ENCODE data around the gene PTPRB.

The PTPRB gene

GRCh38 chr12:70555081-70555480 is 82.1 kb downstream of the PTPRB start:
- Histone ChIP-seq H3K27me3 (no peaks in the 10 kb centered on the region), H3K9me3 (no peaks in the 10 kb centered on the region), H3K36me3 (peaks cover 42% of the 10 kb centered on the region), H3K4me3 (ENCODE audit: low read depth, low read length) (no peak overlapping the region), H3K4me1 (peaks cover 4% of the 10 kb centered on the region)
- DNase-seq = no peak
- TF ChIP-seq, protein P1, sequence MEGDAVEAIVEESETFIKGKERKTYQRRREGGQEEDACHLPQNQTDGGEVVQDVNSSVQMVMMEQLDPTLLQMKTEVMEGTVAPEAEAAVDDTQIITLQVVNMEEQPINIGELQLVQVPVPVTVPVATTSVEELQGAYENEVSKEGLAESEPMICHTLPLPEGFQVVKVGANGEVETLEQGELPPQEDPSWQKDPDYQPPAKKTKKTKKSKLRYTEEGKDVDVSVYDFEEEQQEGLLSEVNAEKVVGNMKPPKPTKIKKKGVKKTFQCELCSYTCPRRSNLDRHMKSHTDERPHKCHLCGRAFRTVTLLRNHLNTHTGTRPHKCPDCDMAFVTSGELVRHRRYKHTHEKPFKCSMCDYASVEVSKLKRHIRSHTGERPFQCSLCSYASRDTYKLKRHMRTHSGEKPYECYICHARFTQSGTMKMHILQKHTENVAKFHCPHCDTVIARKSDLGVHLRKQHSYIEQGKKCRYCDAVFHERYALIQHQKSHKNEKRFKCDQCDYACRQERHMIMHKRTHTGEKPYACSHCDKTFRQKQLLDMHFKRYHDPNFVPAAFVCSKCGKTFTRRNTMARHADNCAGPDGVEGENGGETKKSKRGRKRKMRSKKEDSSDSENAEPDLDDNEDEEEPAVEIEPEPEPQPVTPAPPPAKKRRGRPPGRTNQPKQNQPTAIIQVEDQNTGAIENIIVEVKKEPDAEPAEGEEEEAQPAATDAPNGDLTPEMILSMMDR (IDR thresholded peaks at IDR 0.05; ENCODE audit: low read depth, low read length) = no peak

- no peaks in the 10 kb centered on the region for H3K9me3 ChIP-seq
- no peak overlapping the region for H3K4me3 ChIP-seq (ENCODE audit: low read depth, low read length)
- no peak for DNase-seq
- H3K4me1 ChIP-seq = peaks cover 4% of the 10 kb centered on the region
- peaks cover 29% of the 10 kb centered on the region for H3K36me3 ChIP-seq
- TF ChIP-seq, protein P1 (IDR thresholded peaks at IDR 0.05; ENCODE audit: low read depth, low read length) = no peak
- no peaks in the 10 kb centered on the region for H3K27me3 ChIP-seq
These were observed 83.8 kb downstream of the PTPRB start for GRCh38 chr12:70553391-70553859.

DNA sequence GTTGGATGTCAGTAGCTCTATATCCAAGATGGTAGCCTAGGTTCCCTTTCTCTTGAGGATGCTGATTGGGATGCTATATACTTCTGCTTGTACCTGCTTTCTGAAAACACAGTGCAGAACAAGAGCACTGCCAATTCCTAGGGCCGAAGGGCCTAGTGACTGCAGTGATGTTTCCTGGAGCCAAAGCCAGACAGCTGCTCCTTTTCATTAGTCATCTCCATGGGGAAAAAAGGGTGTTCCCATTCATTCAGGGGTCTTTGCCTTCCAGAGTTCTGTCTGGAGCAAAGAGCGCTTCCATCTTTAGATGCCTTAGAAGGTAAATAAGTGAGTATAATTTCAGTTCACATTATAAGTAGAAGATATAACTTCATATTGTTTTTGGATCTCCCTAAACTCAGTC is 85.5 kb downstream of the PTPRB start:
- Histone ChIP-seq H3K27me3 (no peaks in the 10 kb centered on the region), H3K9me3 (no peaks in the 10 kb centered on the region), H3K4me3 (ENCODE audit: low read depth, low read length) (no peak overlapping the region), H3K4me1 (peaks cover 4% of the 10 kb centered on the region), H3K36me3 (peaks cover 24% of the 10 kb centered on the region)
- no peak for DNase-seq
- TF ChIP-seq, protein P1 (IDR thresholded peaks at IDR 0.05; ENCODE audit: low read depth, low read length) = no peak

DNA sequence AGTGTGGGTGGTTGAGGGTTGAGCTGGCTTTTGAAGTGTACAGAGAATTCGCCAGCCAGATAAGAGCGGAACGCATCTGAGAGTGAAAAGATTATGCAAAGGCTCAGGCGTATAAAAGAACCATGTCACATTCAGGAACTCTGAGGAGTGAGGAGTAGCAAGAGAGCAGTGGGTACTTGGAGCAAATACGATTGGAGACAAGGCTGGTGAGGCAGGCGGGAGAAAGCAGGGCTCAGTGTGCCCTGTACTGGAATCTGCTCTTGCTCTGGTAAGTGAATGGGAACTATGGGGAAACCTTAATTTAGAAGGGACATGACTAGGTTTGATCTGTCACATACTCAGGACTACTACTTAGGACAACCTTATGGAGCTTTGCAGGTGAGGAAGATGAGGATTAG is 87.0 kb downstream of the PTPRB start:
- Histone ChIP-seq H3K4me1 (peaks cover 4% of the 10 kb centered on the region), H3K9me3 (no peaks in the 10 kb centered on the region), H3K27me3 (no peaks in the 10 kb centered on the region), H3K4me3 (ENCODE audit: low read depth, low read length) (no peak overlapping the region), H3K36me3 (peaks cover 21% of the 10 kb centered on the region)
- TF ChIP-seq, protein P1 (IDR thresholded peaks at IDR 0.05; ENCODE audit: low read depth, low read length) = no peak
- DNase-seq = no peak

- TF ChIP-seq, protein P1 (IDR thresholded peaks at IDR 0.05; ENCODE audit: low read depth, low read length) = no peak
- H3K36me3 ChIP-seq = peaks cover 21% of the 10 kb centered on the region
- DNase-seq = no peak
- no peaks in the 10 kb centered on the region for H3K9me3 ChIP-seq
- H3K27me3 ChIP-seq = no peaks in the 10 kb centered on the region
- peaks cover 4% of the 10 kb centered on the region for H3K4me1 ChIP-seq
- no peak overlapping the region for H3K4me3 ChIP-seq (ENCODE audit: low read depth, low read length)
These were observed 87.7 kb downstream of the PTPRB start for GRCh38 chr12:70549340-70550179.

- Histone ChIP-seq H3K9me3 (no peaks in the 10 kb centered on the region), H3K27me3 (no peaks in the 10 kb centered on the region), H3K4me3 (ENCODE audit: low read depth, low read length) (no peak overlapping the region), H3K36me3 (peaks cover 23% of the 10 kb centered on the region), H3K4me1 (no peaks in the 10 kb centered on the region)
- TF ChIP-seq, protein P1 (IDR thresholded peaks at IDR 0.05; ENCODE audit: low read depth, low read length) = no peak
- DNase-seq = no peak
These were observed 93.8 kb downstream of the PTPRB start for GRCh38 chr12:70543444-70543843.

Data from BE2C (cell line).